PC-9 (cell line): Measurements from ENCODE around the gene GNAS. TPM values are rescaled to one million over a fixed set of nuclear protein-coding genes. Genes with fewer than 3 reads are reported as not detected.

Experiments used
- BruUV-seq: library from RNA; stranded (reverse); fragments of 400-500 nt; replicated peaks from 2 replicates; lab custom pipeline; 2021; lab: Mats Ljungman, UMichigan
- CTCF ChIA-PET: fragments of 300-600 bp; sonication (Branson Sonifier 250); formaldehyde crosslinking; loops from one replicate; lab custom pipeline; 2022; ENCODE audit warnings: antibody characterized with exemption; lab: Charles Lee
- POLR2A ChIA-PET: fragments of 300-600 bp; sonication (Branson Sonifier 250); formaldehyde crosslinking; loops from one replicate; lab custom pipeline; 2022; ENCODE audit warnings: antibody characterized with exemption; ENCODE audit not compliant: unreplicated experiment; lab: Charles Lee
- DNase-seq, 2 experiments: peaks; one replicate each; pipeline versions ENCODE4 v3.0.0 to v3.0.0-alpha.2; 2015 to 2022; ENCODE audit warnings: mixed read lengths in 1 of 2
- H2AFZ ChIP-seq: fragments of 200-600 bp; sonication (generic); 2 replicates; pipeline ENCODE4 v1.8.1; 2017; ENCODE audit warnings: antibody characterized with exemption
- H3F3A ChIP-seq: fragments of 200-600 bp; sonication (generic); 2 replicates; pipeline ENCODE4 v1.8.1; 2017; ENCODE audit warnings: antibody characterized with exemption, mild to moderate bottlenecking, low read depth; ENCODE audit not compliant: insufficient read depth
- H3K27ac ChIP-seq: fragments of 200-600 bp; sonication (generic); 2 replicates; pipeline ENCODE4 v1.6.1; 2016; ENCODE audit warnings: mixed run types
- H3K27me3 ChIP-seq: fragments of 200-600 bp; sonication (generic); 2 replicates; pipeline ENCODE4 v1.6.1; 2016; ENCODE audit warnings: low read depth, mixed run types; ENCODE audit not compliant: insufficient read depth
- H3K36me3 ChIP-seq: fragments of 200-600 bp; sonication (generic); 2 replicates; pipeline ENCODE4 v1.6.1; 2016; ENCODE audit warnings: low read depth, mixed run types
- H3K4me1 ChIP-seq: fragments of 200-600 bp; sonication (generic); replicated peaks from 2 replicates; pipeline ENCODE4 v1.6.1; 2016; ENCODE audit warnings: mixed run types; ENCODE audit not compliant: insufficient read depth
- H3K4me2 ChIP-seq: fragments of 200-600 bp; sonication (generic); 2 replicates; pipeline ENCODE4 v1.6.1; 2017; ENCODE audit warnings: mixed run types
- H3K4me3 ChIP-seq: fragments of 200-600 bp; sonication (generic); 2 replicates; pipeline ENCODE4 v1.6.1; 2016; ENCODE audit warnings: mixed run types
- H3K79me2 ChIP-seq: fragments of 200-600 bp; sonication (generic); 2 replicates; pipeline ENCODE4 v1.6.1; 2017; ENCODE audit warnings: low read depth, mixed run types
- H3K9me2 ChIP-seq: fragments of 200-600 bp; sonication (generic); 2 replicates; pipeline ENCODE4 v1.8.1; 2017; ENCODE audit warnings: mild to moderate bottlenecking; ENCODE audit not compliant: insufficient read depth
- H3K9me3 ChIP-seq: fragments of 200-600 bp; sonication (generic); 2 replicates; pipeline ENCODE4 v1.8.1; 2016; ENCODE audit warnings: low read depth; ENCODE audit not compliant: insufficient read depth
- H4K20me1 ChIP-seq: fragments of 200-600 bp; sonication (generic); 2 replicates; pipeline ENCODE4 v1.8.1; 2017; ENCODE audit not compliant: insufficient read depth
- EZH2 ChIP-seq: fragments of 200-600 bp; sonication (generic); IDR thresholded peaks from 2 replicates; pipeline ENCODE4 v1.8.0; 2017; ENCODE audit warnings: antibody characterized with exemption, low read depth
- intact Hi-C: fragments of 100-400 bp; cut with micrococcal nuclease; formaldehyde crosslinking; loops from one replicate; pipeline ENCODE4 v1.10.0; 2022; ENCODE audit not compliant: unreplicated experiment
- total RNA-seq: library from RNA; stranded (reverse); gene quantifications from 2 replicates; pipeline ENCODE4 v1.2.3, GENCODE V29; 2021
- TF ChIP-seq, protein P1 (sequence below): fragments of 200-600 bp; sonication (generic); conservative IDR thresholded peaks from 2 replicates; pipeline ENCODE4 v1.6.1; 2017; ENCODE audit warnings: mixed run types, antibody characterized with exemption, mild to moderate bottlenecking, moderate library complexity

Gene GNAS
- total RNA-seq, 1 experiment from 2014 or later, result 929 TPM

DNA sequence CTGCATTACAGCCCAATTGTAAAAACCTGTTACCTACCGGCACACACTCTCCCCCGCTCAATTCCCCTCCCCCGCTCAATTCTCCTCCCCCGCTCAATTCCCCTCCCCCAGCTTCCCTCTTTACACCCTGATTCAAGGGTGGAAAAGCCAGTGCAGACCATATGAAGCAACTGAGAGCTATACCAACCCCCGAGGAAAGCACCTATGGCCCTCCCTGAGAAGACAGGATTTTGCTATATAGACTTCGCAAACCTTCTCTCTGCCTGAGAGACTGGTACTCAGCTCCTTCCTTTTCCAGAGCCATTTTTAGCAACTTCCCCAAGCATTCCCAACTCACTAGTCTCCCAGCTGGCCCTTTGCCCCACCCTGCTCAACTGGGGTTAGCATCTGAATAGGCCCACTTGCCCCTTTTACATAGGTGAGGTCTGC lies 9.4 kb upstream of the GNAS start:
- no peaks in the 10 kb centered on the region for H3K9me3 ChIP-seq
- no peaks in the 10 kb centered on the region; the same call in 1 of the 2 replicates for H3K79me2 ChIP-seq
- intact Hi-C loops, result no loop called here
- TF ChIP-seq EZH2, result no peak
- TF ChIP-seq, protein P1, sequence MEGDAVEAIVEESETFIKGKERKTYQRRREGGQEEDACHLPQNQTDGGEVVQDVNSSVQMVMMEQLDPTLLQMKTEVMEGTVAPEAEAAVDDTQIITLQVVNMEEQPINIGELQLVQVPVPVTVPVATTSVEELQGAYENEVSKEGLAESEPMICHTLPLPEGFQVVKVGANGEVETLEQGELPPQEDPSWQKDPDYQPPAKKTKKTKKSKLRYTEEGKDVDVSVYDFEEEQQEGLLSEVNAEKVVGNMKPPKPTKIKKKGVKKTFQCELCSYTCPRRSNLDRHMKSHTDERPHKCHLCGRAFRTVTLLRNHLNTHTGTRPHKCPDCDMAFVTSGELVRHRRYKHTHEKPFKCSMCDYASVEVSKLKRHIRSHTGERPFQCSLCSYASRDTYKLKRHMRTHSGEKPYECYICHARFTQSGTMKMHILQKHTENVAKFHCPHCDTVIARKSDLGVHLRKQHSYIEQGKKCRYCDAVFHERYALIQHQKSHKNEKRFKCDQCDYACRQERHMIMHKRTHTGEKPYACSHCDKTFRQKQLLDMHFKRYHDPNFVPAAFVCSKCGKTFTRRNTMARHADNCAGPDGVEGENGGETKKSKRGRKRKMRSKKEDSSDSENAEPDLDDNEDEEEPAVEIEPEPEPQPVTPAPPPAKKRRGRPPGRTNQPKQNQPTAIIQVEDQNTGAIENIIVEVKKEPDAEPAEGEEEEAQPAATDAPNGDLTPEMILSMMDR, result no peak
- no peak overlapping the region for H2AFZ ChIP-seq
- ChIA-PET POLR2A (no interaction called here), CTCF (interaction anchor here (0.5 kb wide), 1 partner anchor 162 kb away, joined by 5 read pairs; no protein-coding TSS in a partner anchor)
- peaks cover 39% of the 10 kb centered on the region for H3K27me3 ChIP-seq
- H3K4me2 ChIP-seq, result no peak overlapping the region
- DNase-seq, result no peak
- no peaks in the 10 kb centered on the region for H3K9me2 ChIP-seq
- H3F3A ChIP-seq, result no peaks in the 10 kb centered on the region
- H4K20me1 ChIP-seq, result no peaks in the 10 kb centered on the region
- no peak overlapping the region for H3K27ac ChIP-seq
- H3K4me3 ChIP-seq, result no peak overlapping the region
- H3K36me3 ChIP-seq, result no peaks in the 10 kb centered on the region
- no peaks in the 10 kb centered on the region for H3K4me1 ChIP-seq
- no TSS peak for BruUV-seq

DNA sequence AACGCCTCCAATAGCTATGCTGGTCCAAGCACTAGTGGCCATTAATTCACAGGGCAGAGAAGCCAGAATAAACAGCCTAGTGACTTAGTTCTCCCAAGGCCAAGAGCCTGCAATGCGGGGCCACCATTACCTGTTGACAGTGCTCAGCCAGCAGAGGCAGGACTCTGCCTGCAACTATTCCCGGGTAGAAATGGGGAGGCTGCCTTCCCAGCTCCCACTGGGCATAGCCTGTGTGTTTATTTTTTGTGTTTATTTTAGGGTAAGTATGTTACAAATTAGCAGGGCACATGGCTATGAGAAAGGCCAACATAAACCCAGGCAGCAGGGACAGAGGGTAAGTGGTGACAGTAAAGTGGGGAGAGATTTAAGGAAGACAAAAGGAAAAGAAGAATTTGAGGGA lies 6.8 kb upstream of the GNAS start:
- no peak for DNase-seq
- H3K4me2 ChIP-seq, result no peak overlapping the region
- no peaks in the 10 kb centered on the region for H3K9me3 ChIP-seq
- CTCF ChIA-PET, result no interaction called here
- no peak overlapping the region for H2AFZ ChIP-seq
- TF ChIP-seq, protein P1, result no peak
- no peak for TF ChIP-seq EZH2
- H3K27ac ChIP-seq, result no peak overlapping the region
- H3F3A ChIP-seq, result no peaks in the 10 kb centered on the region
- intact Hi-C loops, result no loop called here
- peaks cover 40% of the 10 kb centered on the region for H3K27me3 ChIP-seq
- no peaks in the 10 kb centered on the region for H3K9me2 ChIP-seq
- no peaks in the 10 kb centered on the region for H3K36me3 ChIP-seq
- no peak overlapping the region for H3K4me3 ChIP-seq
- no TSS peak for BruUV-seq
- H3K4me1 ChIP-seq, result no peaks in the 10 kb centered on the region
- H3K79me2 ChIP-seq, result peaks cover 11% of the 10 kb centered on the region
- POLR2A ChIA-PET, result no interaction called here
- H4K20me1 ChIP-seq, result no peaks in the 10 kb centered on the region

GRCh38 chr20:58847463-58847862 lies 5.1 kb upstream of the GNAS start:
- TF ChIP-seq, protein P1, result no peak
- TF ChIP-seq EZH2, result no peak
- no peaks in the 10 kb centered on the region for H3F3A ChIP-seq
- peaks cover 40% of the 10 kb centered on the region for H3K27me3 ChIP-seq
- no peak overlapping the region for H3K27ac ChIP-seq
- no peaks in the 10 kb centered on the region for H3K9me2 ChIP-seq
- no peak overlapping the region for H2AFZ ChIP-seq
- no peaks in the 10 kb centered on the region for H3K9me3 ChIP-seq
- no TSS peak for BruUV-seq
- intact Hi-C loops, result no loop called here
- no peaks in the 10 kb centered on the region for H4K20me1 ChIP-seq
- POLR2A ChIA-PET, result no interaction called here
- no peak overlapping the region for H3K4me3 ChIP-seq
- DNase-seq, result no peak
- H3K36me3 ChIP-seq, result no peaks in the 10 kb centered on the region
- H3K4me1 ChIP-seq, result no peaks in the 10 kb centered on the region
- peaks cover 11% of the 10 kb centered on the region for H3K79me2 ChIP-seq
- no peak overlapping the region for H3K4me2 ChIP-seq
- CTCF ChIA-PET, result interaction anchor here (0.7 kb wide), 1 partner anchor 423 kb away, joined by 3 read pairs; no protein-coding TSS in a partner anchor
